Fibroblast of lung (primary cell): Measurements from ENCODE around the gene SPHK2. TPM values are rescaled to one million over a fixed set of nuclear protein-coding genes. Genes with fewer than 3 reads are reported as not detected.

ENCODE experiments used
- DNase-seq, 2 donors: peaks; one replicate each; pipeline versions ENCODE4 v3.0.0 to v3.0.0-alpha.2; 2010; ENCODE audit warnings: low read depth in 2 of 2
- H2AFZ ChIP-seq: 2 replicates; pipeline ENCODE4 v1.5.1; 2012; ENCODE audit warnings: low read length, control low read depth, inconsistent platforms
- H3K27ac ChIP-seq: 2 replicates; pipeline ENCODE4 v1.5.1; 2011; ENCODE audit warnings: low read length, control low read depth; ENCODE audit not compliant: insufficient read depth
- H3K27me3 ChIP-seq: 2 replicates; pipeline ENCODE4 v1.5.1; 2011; ENCODE audit warnings: mild to moderate bottlenecking, low read length; ENCODE audit not compliant: control insufficient read depth, insufficient read depth
- H3K36me3 ChIP-seq: 2 replicates; pipeline ENCODE4 v1.5.1; 2011; ENCODE audit warnings: low read length; ENCODE audit not compliant: control insufficient read depth, insufficient read depth
- H3K4me1 ChIP-seq: 2 replicates; pipeline ENCODE4 v1.5.1; 2011; ENCODE audit warnings: low read length; ENCODE audit not compliant: control insufficient read depth, insufficient read depth; ENCODE audit errors: extremely low read depth
- H3K4me2 ChIP-seq: 2 replicates; pipeline ENCODE4 v1.5.1; 2011; ENCODE audit warnings: low read length, control low read depth; ENCODE audit not compliant: insufficient read depth; ENCODE audit errors: extremely low read depth
- H3K4me3 ChIP-seq, 4 experiments: fragments of 200-600 bp in 1 of 4; sonication (generic) in 1 of 4; replicated peaks in 1 of 4; 2 replicates each; pipeline ENCODE4 v1.5.1; 2011 to 2016; ENCODE audit warnings: low read length in 4 of 4, low read depth in 3 of 4, mild to moderate bottlenecking in 3 of 4, control low read depth in 2 of 4, inconsistent platforms in 1 of 4, mixed read lengths in 1 of 4; ENCODE audit not compliant: insufficient read depth in 1 of 4; ENCODE audit errors: control extremely low read depth in 1 of 4
- H3K79me2 ChIP-seq: 2 replicates; pipeline ENCODE4 v1.5.1; 2012; ENCODE audit warnings: mild to moderate bottlenecking, low read length, inconsistent platforms; ENCODE audit not compliant: control insufficient read depth, insufficient read depth
- H3K9ac ChIP-seq: 2 replicates; pipeline ENCODE4 v1.5.1; 2011; ENCODE audit warnings: mild to moderate bottlenecking, low read length, control low read depth; ENCODE audit not compliant: insufficient read depth
- H3K9me3 ChIP-seq: 2 replicates; pipeline ENCODE4 v1.5.1; 2012; ENCODE audit warnings: low read depth, low read length; ENCODE audit not compliant: control insufficient read depth, insufficient read depth
- H4K20me1 ChIP-seq: 2 replicates; pipeline ENCODE4 v1.5.1; 2011; ENCODE audit warnings: low read length; ENCODE audit not compliant: control insufficient read depth, insufficient read depth; ENCODE audit errors: extremely low read depth
- EZH2 ChIP-seq: IDR thresholded peaks from 2 replicates; pipeline ENCODE4 v1.5.1; 2012; ENCODE audit warnings: low read length, control low read depth, mild to moderate bottlenecking; ENCODE audit errors: missing control alignments
- polyA plus RNA-seq, 2 donors: library from polyadenylated mRNA; depleted of rRNA in 1 of 2; stranded (reverse) in 1 of 2; unstranded in 1 of 2; fragments of >200 nt; gene quantifications; 2 replicates each; pipeline ENCODE4 v1.2.1, GENCODE V29; 2011 to 2012; ENCODE audit warnings: missing spikeins in 1 of 2
- total RNA-seq: library from RNA; depleted of rRNA; stranded (reverse); fragments of >200 nt; gene quantifications from 2 replicates; pipeline ENCODE4 v1.2.1, GENCODE V29; 2014
- TF ChIP-seq, protein P1 (sequence below), 2 donors: IDR thresholded peaks in 1 of 2; conservative IDR thresholded peaks in 1 of 2; 1 replicate in 1 of 2; 2 replicates in 1 of 2; pipeline ENCODE4 v1.5.1; 2011 to 2012; ENCODE audit warnings: low read length in 2 of 2, control low read depth in 1 of 2, inconsistent platforms in 1 of 2, low read depth in 1 of 2, mild to moderate bottlenecking in 1 of 2

SPHK2 gene
- total and polyA plus RNA-seq, 2 donors (not counting 1 experiment from before 2014, with no cell fraction given) = 3.4 to 9.6 TPM

DNA sequence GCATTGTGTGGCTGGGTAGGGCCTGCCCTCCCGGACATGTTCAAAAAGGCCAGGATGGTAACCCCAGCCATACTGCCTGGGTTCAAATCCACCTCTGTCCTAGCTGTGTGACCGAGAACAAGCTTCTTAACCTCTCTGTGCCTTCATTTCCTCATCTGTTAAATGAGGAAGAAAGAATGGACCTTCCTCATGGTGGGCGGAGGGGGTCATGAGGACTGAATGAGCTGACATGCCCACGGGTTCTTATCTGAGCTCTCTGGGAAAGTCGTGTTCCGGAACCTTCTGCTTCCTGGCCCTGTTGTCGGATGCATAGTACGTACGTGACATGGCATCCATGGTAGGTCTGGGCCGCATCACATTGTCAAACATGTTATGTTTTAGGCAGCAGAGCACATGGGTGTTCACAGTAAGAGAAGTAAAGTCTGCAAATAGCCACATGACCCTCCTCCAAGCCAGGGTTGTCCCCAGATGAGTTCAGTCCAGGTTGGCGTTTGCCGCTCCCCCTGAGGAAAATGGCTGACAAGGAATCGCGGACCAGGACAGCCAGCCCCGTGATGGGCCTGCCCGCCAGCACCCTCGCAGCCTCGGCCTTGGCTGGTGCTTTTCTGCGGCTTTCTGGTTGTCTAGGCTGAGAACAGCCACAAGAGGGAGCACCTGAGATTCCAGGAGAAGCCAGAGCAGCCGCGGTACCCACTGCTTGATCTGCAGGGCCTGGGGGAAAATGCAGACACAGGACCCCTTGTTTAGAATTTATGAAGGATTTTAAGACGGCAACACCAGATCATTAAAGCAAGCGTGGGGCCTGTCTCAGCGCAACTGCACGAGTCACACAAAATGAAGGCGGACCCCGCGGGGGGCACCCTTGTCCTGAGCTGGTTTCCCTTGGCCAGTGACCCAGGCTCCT lies 55.9 kb downstream of the SPHK2 start:
- Histone ChIP-seq H3K36me3 (no peaks in the 10 kb centered on the region), H3K9me3 (no peaks in the 10 kb centered on the region), H4K20me1 (no peaks in the 10 kb centered on the region), H3K4me2 (no peak overlapping the region), H2AFZ (peak overlapping the region; percentile 76), H3K4me3 (no peak overlapping the region), H3K27me3 (no peaks in the 10 kb centered on the region), H3K79me2 (no peaks in the 10 kb centered on the region), H3K27ac (no peak overlapping the region), H3K9ac (peak overlapping the region; percentile 42), H3K4me1 (no peaks in the 10 kb centered on the region)
- peak; percentile 59 to 81 for DNase-seq
- no peak for TF ChIP-seq EZH2
- TF ChIP-seq, protein P1, sequence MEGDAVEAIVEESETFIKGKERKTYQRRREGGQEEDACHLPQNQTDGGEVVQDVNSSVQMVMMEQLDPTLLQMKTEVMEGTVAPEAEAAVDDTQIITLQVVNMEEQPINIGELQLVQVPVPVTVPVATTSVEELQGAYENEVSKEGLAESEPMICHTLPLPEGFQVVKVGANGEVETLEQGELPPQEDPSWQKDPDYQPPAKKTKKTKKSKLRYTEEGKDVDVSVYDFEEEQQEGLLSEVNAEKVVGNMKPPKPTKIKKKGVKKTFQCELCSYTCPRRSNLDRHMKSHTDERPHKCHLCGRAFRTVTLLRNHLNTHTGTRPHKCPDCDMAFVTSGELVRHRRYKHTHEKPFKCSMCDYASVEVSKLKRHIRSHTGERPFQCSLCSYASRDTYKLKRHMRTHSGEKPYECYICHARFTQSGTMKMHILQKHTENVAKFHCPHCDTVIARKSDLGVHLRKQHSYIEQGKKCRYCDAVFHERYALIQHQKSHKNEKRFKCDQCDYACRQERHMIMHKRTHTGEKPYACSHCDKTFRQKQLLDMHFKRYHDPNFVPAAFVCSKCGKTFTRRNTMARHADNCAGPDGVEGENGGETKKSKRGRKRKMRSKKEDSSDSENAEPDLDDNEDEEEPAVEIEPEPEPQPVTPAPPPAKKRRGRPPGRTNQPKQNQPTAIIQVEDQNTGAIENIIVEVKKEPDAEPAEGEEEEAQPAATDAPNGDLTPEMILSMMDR (conservative IDR thresholded peaks at IDR 0.05 in 1 of 2, IDR thresholded peaks at IDR 0.05 in 1 of 2; ENCODE audit: low read depth in 1 of 2, low read length in 2 of 2) = peak; percentile 71 to 86

DNA sequence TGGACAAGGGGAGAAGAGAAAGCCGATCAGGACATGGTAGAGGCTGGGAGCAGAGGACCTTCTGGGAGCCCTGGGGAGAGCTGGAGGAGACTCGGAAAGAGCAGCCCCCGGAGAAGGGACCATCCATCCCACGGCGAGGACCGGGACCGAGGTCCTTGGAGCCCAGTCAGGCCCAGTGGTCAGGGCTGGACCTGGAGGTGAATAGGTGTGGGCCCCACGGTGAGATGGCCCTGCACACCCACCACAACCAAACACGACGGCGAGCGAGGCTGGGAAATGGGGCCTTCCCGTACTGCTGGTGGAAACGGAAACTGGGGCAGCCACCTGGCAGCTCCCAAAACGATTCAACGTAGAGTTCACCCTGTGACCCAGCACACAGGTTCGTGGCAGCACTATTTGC lies 57.2 kb downstream of the SPHK2 start:
- Histone ChIP-seq H2AFZ (no peak overlapping the region), H3K36me3 (no peaks in the 10 kb centered on the region), H3K9ac (no peak overlapping the region), H3K27me3 (no peaks in the 10 kb centered on the region), H3K79me2 (no peaks in the 10 kb centered on the region), H3K27ac (no peak overlapping the region), H3K4me1 (no peaks in the 10 kb centered on the region), H3K4me3 (no peak overlapping the region), H3K4me2 (no peak overlapping the region), H4K20me1 (no peaks in the 10 kb centered on the region), H3K9me3 (no peaks in the 10 kb centered on the region)
- no peak for TF ChIP-seq EZH2
- TF ChIP-seq, protein P1 (conservative IDR thresholded peaks at IDR 0.05 in 1 of 2, IDR thresholded peaks at IDR 0.05 in 1 of 2; ENCODE audit: low read depth in 1 of 2, low read length in 2 of 2) = no peak
- DNase-seq = no peak

DNA sequence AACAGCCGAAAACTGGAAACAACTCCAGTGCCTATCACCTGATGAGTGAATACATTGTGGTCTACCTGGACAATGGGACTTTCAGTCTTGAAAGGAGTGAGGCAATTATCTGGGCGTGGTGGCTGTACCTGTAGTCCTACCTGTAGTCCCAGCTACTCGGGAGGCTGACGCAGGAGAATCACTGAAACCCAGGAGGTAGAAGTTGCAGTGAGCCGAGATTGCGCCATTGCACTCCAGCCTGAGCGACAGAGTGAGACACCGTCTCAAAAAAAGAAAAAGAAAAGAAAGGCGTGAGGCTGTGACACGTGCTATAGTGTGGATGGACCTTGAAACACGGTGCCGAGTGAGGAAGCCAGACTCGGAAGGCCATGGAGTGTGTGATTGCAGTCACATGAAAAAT lies 57.6 kb downstream of the SPHK2 start:
- no peaks in the 10 kb centered on the region for H3K79me2 ChIP-seq
- no peak overlapping the region for H3K27ac ChIP-seq
- no peak for DNase-seq
- no peak overlapping the region for H3K4me3 ChIP-seq
- no peaks in the 10 kb centered on the region for H3K4me1 ChIP-seq
- H3K4me2 ChIP-seq = no peak overlapping the region
- no peaks in the 10 kb centered on the region for H3K36me3 ChIP-seq
- no peak overlapping the region for H2AFZ ChIP-seq
- no peaks in the 10 kb centered on the region for H4K20me1 ChIP-seq
- H3K9me3 ChIP-seq = no peaks in the 10 kb centered on the region
- no peak for TF ChIP-seq EZH2
- TF ChIP-seq, protein P1 (conservative IDR thresholded peaks at IDR 0.05 in 1 of 2, IDR thresholded peaks at IDR 0.05 in 1 of 2; ENCODE audit: low read depth in 1 of 2, low read length in 2 of 2) = no peak
- no peaks in the 10 kb centered on the region for H3K27me3 ChIP-seq
- no peak overlapping the region for H3K9ac ChIP-seq
